Activated CD8-positive, alpha-beta T cell treated with anti-CD3 and anti-CD28 coated beads for 36 hours (primary cell): Measurements from ENCODE around the gene LCN9. TPM values are rescaled to one million over a fixed set of nuclear protein-coding genes. Genes with fewer than 3 reads are reported as not detected.

Experiments
- ATAC-seq: fragments of 200-7000 bp; cut with Tn5 transposase; one replicate; pipeline ENCODE4 v1.10.0; 2021; ENCODE audit warnings: mild to moderate bottlenecking, moderate library complexity
- CTCF ChIA-PET: fragments of 350-600 bp; sonication (Branson Sonifier 250); formaldehyde crosslinking; loops from one replicate; lab custom pipeline; 2021; ENCODE audit warnings: antibody characterized with exemption; lab: Charles Lee
- POLR2A ChIA-PET: fragments of 350-600 bp; sonication (Branson Sonifier 250); formaldehyde crosslinking; loops from one replicate; lab custom pipeline; 2021; ENCODE audit warnings: antibody characterized with exemption; lab: Charles Lee
- DNase-seq: peaks from one replicate; pipeline ENCODE4 v3.0.0-alpha.2; 2020
- H3K27ac Mint-ChIP-seq: one replicate; pipeline ENCODE4 v1.8.0; 2021; ENCODE audit warnings: mild to moderate bottlenecking, mixed read lengths
- H3K27me3 Mint-ChIP-seq: one replicate; pipeline ENCODE4 v1.8.0; 2021; ENCODE audit warnings: mixed read lengths
- H3K36me3 Mint-ChIP-seq: one replicate; pipeline ENCODE4 v1.8.0; 2021; ENCODE audit warnings: low read depth, mixed read lengths
- H3K4me1 Mint-ChIP-seq: one replicate; pipeline ENCODE4 v1.8.0; 2021; ENCODE audit warnings: low read depth, mixed read lengths
- H3K4me3 Mint-ChIP-seq: one replicate; pipeline ENCODE4 v1.8.0; 2021; ENCODE audit warnings: mild to moderate bottlenecking, moderate library complexity, mixed read lengths
- H3K9me3 Mint-ChIP-seq: one replicate; pipeline ENCODE4 v1.8.0; 2021; ENCODE audit warnings: mixed read lengths
- CTCF ChIP-seq: fragments of 200-600 bp; IDR thresholded peaks from one replicate; pipeline ENCODE4 v1.8.0; 2022; ENCODE audit warnings: antibody characterized with exemption, mild to moderate bottlenecking
- intact Hi-C: fragments of 100-400 bp; cut with micrococcal nuclease; formaldehyde crosslinking; loops from one replicate; pipeline ENCODE4 v1.10.0; 2022
- total RNA-seq, 2 experiments: library from RNA; stranded (reverse); gene quantifications; one replicate each; pipeline ENCODE4 v1.2.3, GENCODE V29; 2021

The LCN9 gene
- total RNA-seq, 2 experiments from 2014 or later, result not detected

GRCh38 chr9:135680056-135680455 is 16.9 kb downstream of the LCN9 start:
- Mint-ChIP-seq H3K36me3 (no peaks in the 10 kb centered on the region), H3K27ac (no peak overlapping the region), H3K9me3 (no peaks in the 10 kb centered on the region), H3K4me3 (no peak overlapping the region), H3K27me3 (peaks cover 3% of the 10 kb centered on the region), H3K4me1 (no peaks in the 10 kb centered on the region)
- intact Hi-C loops, result no loop called here
- ChIA-PET POLR2A (no interaction called here), CTCF (no interaction called here)
- no peak for ATAC-seq
- no peak for DNase-seq
- no peak for TF ChIP-seq CTCF

GRCh38 chr9:135681161-135681560 is 18.1 kb downstream of the LCN9 start:
- DNase-seq (no peak), ATAC-seq (no peak)
- no peak for TF ChIP-seq CTCF
- H3K36me3 Mint-ChIP-seq, result no peaks in the 10 kb centered on the region
- ChIA-PET CTCF (no interaction called here), POLR2A (no interaction called here)
- H3K4me3 Mint-ChIP-seq, result no peak overlapping the region
- H3K4me1 Mint-ChIP-seq, result no peaks in the 10 kb centered on the region
- peaks cover 3% of the 10 kb centered on the region for H3K27me3 Mint-ChIP-seq
- intact Hi-C loops, result no loop called here
- no peak overlapping the region for H3K27ac Mint-ChIP-seq
- H3K9me3 Mint-ChIP-seq, result no peaks in the 10 kb centered on the region

- no peaks in the 10 kb centered on the region for H3K9me3 Mint-ChIP-seq
- H3K27ac Mint-ChIP-seq, result no peak overlapping the region
- POLR2A ChIA-PET, result no interaction called here
- ATAC-seq (no peak), DNase-seq (no peak)
- no peaks in the 10 kb centered on the region for H3K4me1 Mint-ChIP-seq
- peaks cover 3% of the 10 kb centered on the region for H3K27me3 Mint-ChIP-seq
- CTCF ChIA-PET, result no interaction called here
- H3K36me3 Mint-ChIP-seq, result no peaks in the 10 kb centered on the region
- no peak for TF ChIP-seq CTCF
- intact Hi-C loops, result no loop called here
- no peak overlapping the region for H3K4me3 Mint-ChIP-seq
Measured at GRCh38 chr9:135683401-135684034, 20.4 kb downstream of the LCN9 start.

- no peaks in the 10 kb centered on the region for H3K36me3 Mint-ChIP-seq
- no peaks in the 10 kb centered on the region for H3K4me1 Mint-ChIP-seq
- H3K27ac Mint-ChIP-seq, result no peak overlapping the region
- no peak overlapping the region for H3K4me3 Mint-ChIP-seq
- no peak for TF ChIP-seq CTCF
- H3K27me3 Mint-ChIP-seq, result peaks cover 3% of the 10 kb centered on the region
- intact Hi-C loops, result no loop called here
- ChIA-PET CTCF (no interaction called here), POLR2A (no interaction called here)
- ATAC-seq (no peak), DNase-seq (no peak)
- H3K9me3 Mint-ChIP-seq, result no peaks in the 10 kb centered on the region
Measured at GRCh38 chr9:135684691-135685090, 21.6 kb downstream of the LCN9 start.

- Mint-ChIP-seq H3K27me3 (peaks cover 3% of the 10 kb centered on the region), H3K36me3 (no peaks in the 10 kb centered on the region), H3K9me3 (no peaks in the 10 kb centered on the region), H3K4me3 (no peak overlapping the region), H3K27ac (no peak overlapping the region), H3K4me1 (no peaks in the 10 kb centered on the region)
- POLR2A ChIA-PET, result no interaction called here
- DNase-seq, result no peak
- no peak for TF ChIP-seq CTCF
- CTCF ChIA-PET, result no interaction called here
- intact Hi-C loops, result no loop called here
- no peak for ATAC-seq
Measured at GRCh38 chr9:135687216-135687615, 24.1 kb downstream of the LCN9 start.
